OCI-LY7 (cell line): ENCODE results near the gene ADGRG3. TPM values are rescaled to one million over a fixed set of nuclear protein-coding genes. Genes with fewer than 3 reads are reported as not detected.

Experiments
- BruUV-seq: library from RNA; stranded (reverse); fragments of 400-500 nt; replicated peaks from 2 replicates; lab custom pipeline; 2021; lab: Mats Ljungman, UMichigan
- CTCF ChIA-PET: fragments of 300-600 bp; sonication (Branson Sonifier 250); formaldehyde crosslinking; loops from one replicate; lab custom pipeline; 2022; ENCODE audit warnings: antibody characterized with exemption; ENCODE audit not compliant: unreplicated experiment; lab: Charles Lee
- POLR2A ChIA-PET: fragments of 300-600 bp; sonication (Branson Sonifier 250); formaldehyde crosslinking; loops from one replicate; lab custom pipeline; 2022; ENCODE audit warnings: antibody characterized with exemption; lab: Charles Lee
- DNase-seq: peaks from one replicate; pipeline ENCODE4 v3.0.0-alpha.2; 2015; ENCODE audit warnings: low spot score
- H2AFZ ChIP-seq: fragments of 200-600 bp; sonication (generic), shearing (Covaris generic); 2 replicates; pipeline ENCODE4 v1.6.1; 2014; ENCODE audit warnings: mild to moderate bottlenecking, antibody characterized with exemption, low read length, moderate library complexity
- H3K27ac ChIP-seq: fragments of 200-600 bp; sonication (generic); 2 replicates; pipeline ENCODE4 v1.5.1; 2014; ENCODE audit warnings: mixed run types, low read depth, mild to moderate bottlenecking, moderate library complexity, low read length, inconsistent platforms; ENCODE audit not compliant: poor library complexity, severe bottlenecking
- H3K36me3 ChIP-seq: fragments of 200-600 bp; sonication (generic); 2 replicates; pipeline ENCODE4 v1.6.1; 2014; ENCODE audit warnings: mild to moderate bottlenecking, antibody characterized with exemption, low read length, moderate library complexity, mixed read lengths; ENCODE audit not compliant: insufficient read depth
- H3K4me1 ChIP-seq: fragments of 200-600 bp; sonication (generic); 2 replicates; pipeline ENCODE4 v1.5.1; 2014; ENCODE audit warnings: mild to moderate bottlenecking, low read length; ENCODE audit not compliant: insufficient read depth, poor library complexity, severe bottlenecking
- H3K4me2 ChIP-seq: fragments of 200-600 bp; sonication (generic); 2 replicates; pipeline ENCODE4 v1.6.1; 2014; ENCODE audit warnings: mild to moderate bottlenecking, low read length
- H3K4me3 ChIP-seq: fragments of 200-600 bp; sonication (generic); 2 replicates; pipeline ENCODE4 v1.5.1; 2014; ENCODE audit warnings: mild to moderate bottlenecking, low read depth, low read length; ENCODE audit not compliant: poor library complexity, severe bottlenecking
- H3K79me2 ChIP-seq: fragments of 200-600 bp; sonication (generic); 2 replicates; pipeline ENCODE4 v1.6.1; 2016; ENCODE audit warnings: low read depth, mild to moderate bottlenecking, low read length, moderate library complexity, mixed read lengths; ENCODE audit not compliant: insufficient read depth
- H3K9me2 ChIP-seq: fragments of 200-600 bp; sonication (generic); 2 replicates; pipeline ENCODE4 v1.6.1; 2016; ENCODE audit warnings: mild to moderate bottlenecking, low read length, mixed read lengths; ENCODE audit not compliant: insufficient read depth
- H3K9me3 ChIP-seq: fragments of 200-600 bp; sonication (generic); 2 replicates; pipeline ENCODE4 v1.6.1; 2014; ENCODE audit warnings: mild to moderate bottlenecking, mixed run types, low read length, mixed read lengths
- H4K20me1 ChIP-seq: fragments of 200-600 bp; sonication (generic); 2 replicates; pipeline ENCODE4 v1.6.1; 2014; ENCODE audit warnings: mild to moderate bottlenecking, antibody characterized with exemption, low read length, moderate library complexity, mixed read lengths; ENCODE audit not compliant: insufficient read depth
- EZH2phosphoT487 ChIP-seq: fragments of 200-600 bp; sonication (generic); IDR thresholded peaks from 2 replicates; pipeline ENCODE4 v1.6.1; 2018; ENCODE audit warnings: low read depth, borderline replicate concordance, mild to moderate bottlenecking, mixed run types, antibody characterized with exemption, low read length, moderate library complexity, mixed read lengths
- intact Hi-C: fragments of 100-400 bp; cut with micrococcal nuclease; formaldehyde crosslinking; loops from one replicate; pipeline ENCODE4 v1.10.0; 2022; ENCODE audit not compliant: unreplicated experiment
- total RNA-seq, 2 experiments: library from RNA; depleted of rRNA in 1 of 2; stranded (reverse); fragments of >200 nt in 1 of 2; shearing (Covaris generic) in 1 of 2; gene quantifications; 2 replicates each; pipeline ENCODE4 v1.2.3, GENCODE V29; 2014 to 2022
- TF ChIP-seq, protein P1 (sequence below): fragments of 200-600 bp; sonication (generic); conservative IDR thresholded peaks from 2 replicates; pipeline ENCODE4 v1.5.1; 2014; ENCODE audit warnings: mild to moderate bottlenecking, antibody characterized with exemption, low read length, moderate library complexity, mixed read lengths

Gene ADGRG3
- total RNA-seq, 2 experiments from 2014 or later = not detected

GRCh38 chr16:57699899-57700298 is 31.8 kb downstream of the ADGRG3 start:
- no peak overlapping the region for H2AFZ ChIP-seq
- DNase-seq = no peak
- no peak for TF ChIP-seq EZH2phosphoT487
- TF ChIP-seq, protein P1, sequence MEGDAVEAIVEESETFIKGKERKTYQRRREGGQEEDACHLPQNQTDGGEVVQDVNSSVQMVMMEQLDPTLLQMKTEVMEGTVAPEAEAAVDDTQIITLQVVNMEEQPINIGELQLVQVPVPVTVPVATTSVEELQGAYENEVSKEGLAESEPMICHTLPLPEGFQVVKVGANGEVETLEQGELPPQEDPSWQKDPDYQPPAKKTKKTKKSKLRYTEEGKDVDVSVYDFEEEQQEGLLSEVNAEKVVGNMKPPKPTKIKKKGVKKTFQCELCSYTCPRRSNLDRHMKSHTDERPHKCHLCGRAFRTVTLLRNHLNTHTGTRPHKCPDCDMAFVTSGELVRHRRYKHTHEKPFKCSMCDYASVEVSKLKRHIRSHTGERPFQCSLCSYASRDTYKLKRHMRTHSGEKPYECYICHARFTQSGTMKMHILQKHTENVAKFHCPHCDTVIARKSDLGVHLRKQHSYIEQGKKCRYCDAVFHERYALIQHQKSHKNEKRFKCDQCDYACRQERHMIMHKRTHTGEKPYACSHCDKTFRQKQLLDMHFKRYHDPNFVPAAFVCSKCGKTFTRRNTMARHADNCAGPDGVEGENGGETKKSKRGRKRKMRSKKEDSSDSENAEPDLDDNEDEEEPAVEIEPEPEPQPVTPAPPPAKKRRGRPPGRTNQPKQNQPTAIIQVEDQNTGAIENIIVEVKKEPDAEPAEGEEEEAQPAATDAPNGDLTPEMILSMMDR = no peak
- H3K79me2 ChIP-seq = no peaks in the 10 kb centered on the region
- no peaks in the 10 kb centered on the region for H4K20me1 ChIP-seq
- no TSS peak for BruUV-seq
- POLR2A ChIA-PET = interaction anchor here (0.7 kb wide), 2 partner anchors 45 to 1539 kb away, joined by 3 to 4 read pairs; no protein-coding TSS in a partner anchor
- H3K9me3 ChIP-seq = no peaks in the 10 kb centered on the region
- intact Hi-C loops = no loop called here
- H3K4me3 ChIP-seq = no peak overlapping the region
- no peak overlapping the region for H3K27ac ChIP-seq
- peaks cover 3% of the 10 kb centered on the region for H3K4me1 ChIP-seq
- CTCF ChIA-PET = interaction anchor here (0.6 kb wide), 1 partner anchor 26 kb away, joined by 3 read pairs; no protein-coding TSS in a partner anchor
- no peaks in the 10 kb centered on the region for H3K36me3 ChIP-seq
- no peak overlapping the region for H3K4me2 ChIP-seq
- H3K9me2 ChIP-seq = no peaks in the 10 kb centered on the region

DNA sequence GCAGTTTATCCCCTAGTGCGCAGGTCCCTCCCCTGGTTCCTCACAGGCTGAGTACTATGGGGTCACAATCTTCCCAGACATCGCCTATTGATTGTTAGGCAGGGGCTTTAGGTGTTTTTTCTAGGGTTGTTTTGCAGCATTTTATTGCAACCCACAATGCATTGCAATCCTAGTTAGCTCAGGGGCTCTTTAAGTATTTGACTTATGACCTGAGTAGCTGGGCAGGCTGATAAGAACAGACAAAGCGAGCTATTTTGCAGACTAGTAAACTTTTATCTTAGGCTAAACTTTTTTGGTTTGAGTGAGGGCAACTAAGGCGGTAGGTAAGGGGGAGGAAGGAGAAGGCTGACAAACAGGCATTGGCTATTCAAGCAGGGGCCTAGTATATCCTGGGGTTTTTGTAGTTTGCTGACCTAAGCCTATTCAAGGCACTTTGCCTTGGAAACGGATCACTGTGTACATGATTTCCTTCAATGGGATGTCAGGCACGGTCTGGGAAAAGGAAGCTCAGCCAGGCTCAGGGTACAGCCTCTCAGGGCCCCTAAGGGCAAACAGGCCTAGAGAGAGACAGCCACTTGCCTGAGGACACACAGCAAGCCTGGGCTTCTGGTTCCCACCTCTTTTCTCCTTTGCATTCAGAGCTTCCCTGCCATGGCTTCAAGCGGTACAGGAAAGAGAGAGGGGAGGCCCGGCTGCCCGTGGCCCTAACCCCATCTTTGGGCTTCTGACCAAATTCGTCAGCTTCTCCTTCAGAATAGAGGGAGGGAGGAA is 32.9 kb downstream of the ADGRG3 start:
- H3K27ac ChIP-seq = no peak overlapping the region
- CTCF ChIA-PET = no interaction called here

More for the DNA sequence above, 32.9 kb downstream of the ADGRG3 start:
- no peak overlapping the region for H3K4me3 ChIP-seq
- no peaks in the 10 kb centered on the region for H3K36me3 ChIP-seq
- no peaks in the 10 kb centered on the region for H3K4me1 ChIP-seq
- no peak for DNase-seq
- no peaks in the 10 kb centered on the region for H3K79me2 ChIP-seq
- no peak overlapping the region for H3K4me2 ChIP-seq
- intact Hi-C loops = no loop called here
- no peaks in the 10 kb centered on the region for H3K9me2 ChIP-seq
- H3K9me3 ChIP-seq = no peaks in the 10 kb centered on the region
- TF ChIP-seq, protein P1 = no peak
- no peak for TF ChIP-seq EZH2phosphoT487
- no peaks in the 10 kb centered on the region for H4K20me1 ChIP-seq
- BruUV-seq = no TSS peak
- H2AFZ ChIP-seq = no peak overlapping the region
- POLR2A ChIA-PET = no interaction called here
